Activated naive CD4-positive, alpha-beta T cell treated with anti-CD3 and anti-CD28 coated beads, Interleukin-2, amount 50 U/mL, for 72 hours (primary cell): Measurements from ENCODE around the gene PSMG2. TPM values are rescaled to one million over a fixed set of nuclear protein-coding genes. Genes with fewer than 3 reads are reported as not detected.

Source experiments
- ATAC-seq, 2 donors: fragments of 150-1000 bp; cut with Tn5 transposase; 2 replicates each; pipeline ENCODE4 v1.10.0; 2021; ENCODE audit warnings: mild to moderate bottlenecking in 2 of 2, moderate library complexity in 2 of 2
- DNase-seq, 2 donors: peaks; one replicate each; pipeline ENCODE4 v3.0.0; 2021 to 2022; ENCODE audit warnings: low spot score in 2 of 2
- H3K27ac Mint-ChIP-seq, 2 donors: one replicate each; pipeline ENCODE4 v1.8.0; 2022; ENCODE audit warnings: mild to moderate bottlenecking in 2 of 2, mixed read lengths in 2 of 2
- H3K36me3 Mint-ChIP-seq, 2 donors: one replicate each; pipeline ENCODE4 v1.8.0; 2022; ENCODE audit warnings: mixed read lengths in 2 of 2
- H3K9me3 Mint-ChIP-seq, 2 donors: one replicate each; pipeline ENCODE4 v1.8.0; 2022; ENCODE audit warnings: mixed read lengths in 2 of 2
- total RNA-seq, 2 donors: library from RNA; stranded (reverse); gene quantifications; one replicate each; pipeline ENCODE4 v1.2.3, GENCODE V29; 2022

Gene PSMG2, protein sequence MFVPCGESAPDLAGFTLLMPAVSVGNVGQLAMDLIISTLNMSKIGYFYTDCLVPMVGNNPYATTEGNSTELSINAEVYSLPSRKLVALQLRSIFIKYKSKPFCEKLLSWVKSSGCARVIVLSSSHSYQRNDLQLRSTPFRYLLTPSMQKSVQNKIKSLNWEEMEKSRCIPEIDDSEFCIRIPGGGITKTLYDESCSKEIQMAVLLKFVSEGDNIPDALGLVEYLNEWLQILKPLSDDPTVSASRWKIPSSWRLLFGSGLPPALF
- 100 to 1,000 TPM in 1 of 2 donors, 10 to 100 TPM in 1; 60.4 to 120 TPM for total RNA-seq

DNA sequence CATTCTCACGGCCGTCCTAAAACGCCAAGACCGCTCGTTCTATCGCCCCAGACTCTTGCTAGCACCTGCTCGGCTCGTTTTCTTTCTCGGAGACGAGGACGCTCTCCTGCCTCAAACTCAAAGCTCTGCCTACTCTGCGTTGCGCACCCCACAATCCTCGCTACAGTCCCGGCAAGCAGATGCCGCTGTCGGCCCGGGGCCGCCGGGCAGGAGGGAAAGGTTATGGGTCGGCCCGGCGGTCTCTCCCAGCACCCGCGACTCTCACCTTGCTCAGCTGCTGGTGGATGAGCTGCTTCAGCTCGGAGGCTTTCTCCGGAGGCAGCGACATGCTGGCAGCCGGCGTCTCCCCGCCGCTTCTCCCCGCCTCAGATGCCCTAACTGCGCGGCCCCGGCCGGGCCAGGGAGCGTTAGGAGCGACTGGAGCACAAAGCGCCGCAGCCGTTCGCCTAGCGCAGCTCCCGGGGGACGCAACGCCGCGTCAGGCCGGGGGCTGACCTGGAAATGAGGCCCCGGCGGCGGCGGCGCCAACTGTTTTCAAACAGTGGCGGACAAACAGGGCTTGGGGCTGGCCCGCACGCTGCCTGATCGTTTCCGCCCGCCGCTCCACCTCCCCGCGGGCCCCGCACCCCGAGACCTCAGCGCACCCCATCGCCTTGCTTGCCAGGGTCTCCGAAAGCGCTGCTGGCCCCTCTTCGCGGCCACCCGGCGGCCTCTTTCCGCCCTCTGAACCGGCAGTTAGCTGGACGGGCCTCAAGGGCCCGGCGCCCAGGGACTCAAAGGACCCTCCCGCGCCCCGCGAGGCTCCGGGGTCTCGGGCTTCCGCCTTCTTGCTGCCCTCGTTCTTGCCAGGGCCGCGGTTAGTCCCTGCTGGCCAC lies at the start of gene PSMG2, which contains the start of gene CEP76:
Gene PSMG2 (plus strand): TSS at position 822 of the 875 bp plus-strand sequence. CDS start 66 bp downstream, outside the sequence.
Gene CEP76 (minus strand): TSS at position 503 of the 875 bp plus-strand sequence. CDS start 175 bp downstream, at position 328.
- Mint-ChIP-seq H3K36me3 (peaks cover 22% of the 10 kb centered on the region in 2 donors), H3K9me3 (no peaks in the 10 kb centered on the region)

DNA sequence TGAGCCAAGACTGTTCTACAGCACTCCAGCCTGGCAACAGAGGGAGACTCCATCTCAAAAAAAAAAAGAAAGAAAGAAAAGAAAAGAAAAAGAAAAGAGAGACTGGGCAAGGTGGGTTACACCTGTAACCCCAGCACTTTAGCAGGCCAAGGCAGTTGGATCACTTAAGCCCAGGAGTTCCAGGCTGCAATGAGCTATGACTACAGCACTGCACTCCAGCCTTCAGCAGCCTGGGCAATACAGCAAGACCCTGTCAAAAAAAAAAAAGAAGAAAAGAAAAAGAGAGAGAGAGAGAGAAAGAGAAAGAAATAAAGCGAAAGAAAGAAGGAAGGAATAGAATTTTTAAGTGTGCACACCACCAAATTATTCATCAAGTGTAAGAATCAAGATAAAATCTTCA lies 47.9 kb upstream of the PSMG2 start:
- DNase-seq: no peak
- Mint-ChIP-seq H3K9me3 (no peaks in the 10 kb centered on the region), H3K36me3 (peaks cover 0 to 5% of the 10 kb centered on the region in 2 donors), H3K27ac (no peak overlapping the region)
- no peak for ATAC-seq

More for the DNA sequence above, at the start of gene PSMG2, which contains the start of gene CEP76:
- H3K27ac Mint-ChIP-seq: peak within 1 kb of the TSS; percentile 96 to 100
- DNase-seq (peak; percentile 82 to 85), ATAC-seq (peak; percentile 80 to 91)

DNA sequence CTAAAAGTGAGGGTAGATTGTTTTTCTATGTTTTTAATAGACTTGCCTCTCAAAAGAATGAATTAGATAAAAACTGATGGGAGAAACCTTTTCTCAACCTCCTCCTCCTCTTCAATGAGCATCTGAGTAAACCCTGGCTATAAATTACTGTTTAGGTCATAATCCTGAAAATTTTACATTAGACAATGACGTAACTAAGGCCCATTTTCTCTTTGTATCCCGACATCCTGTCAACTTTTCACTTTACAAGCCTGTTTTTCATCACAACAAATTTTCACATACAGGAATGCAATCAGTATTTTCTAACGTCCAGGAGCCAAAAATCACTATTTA lies 46.3 kb upstream of the PSMG2 start:
- DNase-seq (no peak), ATAC-seq (no peak)
- H3K36me3 Mint-ChIP-seq: peaks cover 0 to 5% of the 10 kb centered on the region in 2 donors
- H3K27ac Mint-ChIP-seq: no peak overlapping the region
- no peaks in the 10 kb centered on the region for H3K9me3 Mint-ChIP-seq

DNA sequence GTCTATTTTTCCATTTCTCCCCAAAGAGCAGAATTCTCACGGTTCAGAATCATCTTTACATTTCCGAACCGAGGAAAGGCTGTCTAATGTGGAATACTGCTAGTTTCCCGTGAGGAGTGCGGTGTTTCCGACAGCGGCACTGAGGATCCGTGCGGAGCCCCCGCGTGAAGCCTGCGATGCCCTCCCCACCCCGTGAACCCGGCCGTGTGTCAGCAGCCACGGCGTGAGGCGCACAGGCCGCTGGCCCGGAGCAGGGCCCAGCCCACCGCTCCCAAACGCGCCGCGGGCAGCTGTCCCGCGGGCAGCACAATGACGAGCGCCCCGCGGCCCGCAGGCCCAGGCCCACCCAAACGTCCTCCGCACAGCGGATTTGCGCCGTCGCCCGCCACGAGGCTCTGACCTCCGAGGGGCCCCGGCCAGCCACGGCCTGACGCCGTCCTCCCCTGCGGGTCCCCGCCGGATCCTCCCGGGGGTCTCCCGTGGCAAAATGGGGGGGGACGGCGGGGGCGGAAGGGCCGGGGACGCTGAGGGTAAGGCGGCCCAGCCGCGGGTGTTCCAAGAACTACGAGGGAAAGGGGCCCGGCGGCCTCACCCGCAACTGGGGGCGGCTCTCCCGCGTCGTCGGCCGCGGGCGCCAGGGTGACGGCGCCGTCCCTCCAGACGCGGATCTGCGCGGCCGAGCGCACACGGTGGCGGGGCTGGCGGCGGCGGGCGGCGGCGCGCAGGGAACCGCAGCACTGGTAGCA lies 45.7 kb upstream of the PSMG2 start:
- peak; percentile 6 to 57 for DNase-seq
- Mint-ChIP-seq H3K27ac (no peak overlapping the region), H3K36me3 (peaks cover 0 to 5% of the 10 kb centered on the region in 2 donors), H3K9me3 (no peaks in the 10 kb centered on the region)
- peak; percentile 61 to 66 for ATAC-seq

DNA sequence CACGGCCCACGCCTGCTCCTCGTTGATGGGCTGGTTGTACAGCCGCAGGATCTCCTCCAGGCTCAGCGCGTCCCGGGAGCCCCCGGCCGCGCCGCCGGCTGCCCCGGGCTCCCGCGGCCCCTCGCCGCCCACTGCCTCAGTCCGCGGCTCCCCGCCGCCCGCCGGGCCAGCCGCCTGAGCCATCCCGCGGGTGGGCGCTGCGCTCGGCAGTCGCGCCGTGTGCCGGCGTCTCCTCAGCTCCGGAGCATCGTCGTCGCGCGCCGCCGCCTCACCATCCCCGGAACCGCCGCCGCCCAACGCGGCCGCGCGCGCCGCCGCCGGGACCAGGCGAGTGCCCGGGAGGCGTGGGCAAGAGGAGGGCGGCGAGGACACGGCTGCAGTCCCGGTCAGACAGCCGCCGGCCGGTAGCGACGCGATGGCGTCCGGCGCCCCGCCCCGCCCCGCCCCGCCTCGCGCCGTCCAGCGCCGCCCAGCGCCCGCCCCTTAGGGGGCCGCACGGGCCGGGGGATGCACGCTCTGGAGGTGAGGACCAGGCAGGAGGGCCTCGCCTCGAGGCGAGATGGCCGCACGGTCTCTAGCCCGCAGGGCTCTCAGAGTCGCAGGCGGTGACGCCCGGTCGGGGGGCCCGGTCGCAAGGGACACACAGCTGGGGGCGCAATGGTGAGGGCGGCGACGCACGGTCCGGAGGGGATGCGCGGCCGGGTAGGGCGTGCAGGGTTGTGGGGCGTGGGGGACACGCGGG lies 45.0 kb upstream of the PSMG2 start, which contains the start of gene SPIRE1:
Gene SPIRE1 (minus strand): TSS at position 424 of the 742 bp plus-strand sequence. CDS start 241 bp downstream, at position 183.
- DNase-seq (peak; percentile 30 to 63), ATAC-seq (peak; percentile 73 to 74)
- Mint-ChIP-seq H3K36me3 (peaks cover 0 to 5% of the 10 kb centered on the region in 2 donors), H3K27ac (no peak within 1 kb of the TSS), H3K9me3 (no peaks in the 10 kb centered on the region)

DNA sequence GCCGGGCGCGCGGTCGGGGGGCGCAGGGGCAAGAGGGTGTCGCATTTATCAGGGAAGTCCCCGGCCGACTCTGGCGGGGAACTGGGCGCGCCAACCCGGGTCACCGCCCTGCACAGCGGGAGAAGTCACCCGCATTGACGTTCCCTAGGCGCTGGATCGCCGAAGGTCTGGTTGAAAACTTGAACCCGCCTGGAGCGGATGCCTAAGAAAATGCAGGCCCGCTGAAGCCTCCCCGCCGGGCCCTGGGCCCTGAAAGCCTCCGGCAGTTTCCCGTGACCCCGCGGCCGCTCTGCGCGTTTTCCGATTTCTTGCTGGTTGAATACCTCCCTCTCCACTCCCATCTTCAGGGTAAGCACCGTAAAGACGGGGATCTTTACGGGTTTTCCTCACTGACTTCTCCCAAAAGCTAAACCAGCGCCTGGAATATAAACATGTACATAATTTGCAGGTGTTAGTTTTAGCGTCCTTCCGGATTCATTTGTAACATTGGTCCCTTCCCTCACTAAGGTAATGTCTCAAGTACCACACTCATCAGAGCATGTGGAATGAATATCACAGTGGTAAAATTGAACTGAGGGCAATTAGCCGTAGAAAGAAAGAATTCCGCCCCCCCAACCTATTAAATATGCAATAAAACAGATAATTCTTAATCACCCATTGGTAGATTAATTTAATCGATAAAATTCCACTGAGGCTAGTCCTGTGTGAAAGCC lies 44.3 kb upstream of the PSMG2 start:
- no peak overlapping the region for H3K27ac Mint-ChIP-seq
- no peak for DNase-seq
- no peaks in the 10 kb centered on the region for H3K9me3 Mint-ChIP-seq
- peak in 1 of 2 donors; percentile 33 for ATAC-seq
- H3K36me3 Mint-ChIP-seq: peaks cover 0 to 5% of the 10 kb centered on the region in 2 donors

DNA sequence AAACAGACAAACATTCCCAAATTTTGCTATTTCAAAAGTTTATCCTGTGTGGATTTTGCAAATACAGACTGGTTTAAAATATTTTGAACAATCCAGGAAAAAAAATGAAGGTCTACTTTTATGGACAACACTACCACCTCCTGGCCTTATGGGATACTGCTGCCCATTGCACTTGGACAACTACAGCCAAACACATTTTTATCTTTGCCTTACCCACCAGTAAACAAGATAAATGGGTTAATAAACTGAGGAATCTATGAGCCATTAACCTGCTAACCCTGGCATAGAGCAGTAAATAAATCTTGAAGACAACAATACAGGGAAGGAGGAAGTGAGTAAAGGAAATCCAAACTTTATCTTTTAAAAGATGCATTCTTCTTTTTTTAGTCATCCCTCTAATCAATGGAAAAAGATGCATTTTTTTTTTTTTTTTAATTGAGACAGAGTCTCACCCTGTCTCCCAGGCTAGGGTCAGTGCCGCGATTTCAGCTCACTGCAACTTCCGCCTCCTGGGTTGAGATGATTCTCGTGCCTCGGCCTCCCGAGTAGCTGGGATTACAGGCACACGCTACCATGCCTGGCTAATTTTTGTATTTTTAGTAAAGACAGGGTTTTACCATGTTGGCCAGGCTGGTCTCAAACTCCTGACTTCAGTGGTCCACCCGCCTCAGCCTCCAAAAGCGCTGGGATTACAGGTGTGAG lies 42.8 kb upstream of the PSMG2 start:
- Mint-ChIP-seq H3K9me3 (no peaks in the 10 kb centered on the region), H3K27ac (no peak overlapping the region), H3K36me3 (peaks cover 0 to 5% of the 10 kb centered on the region in 2 donors)
- ATAC-seq: peak in 1 of 2 donors; percentile 32
- DNase-seq: peak in 1 of 2 donors; percentile 38

DNA sequence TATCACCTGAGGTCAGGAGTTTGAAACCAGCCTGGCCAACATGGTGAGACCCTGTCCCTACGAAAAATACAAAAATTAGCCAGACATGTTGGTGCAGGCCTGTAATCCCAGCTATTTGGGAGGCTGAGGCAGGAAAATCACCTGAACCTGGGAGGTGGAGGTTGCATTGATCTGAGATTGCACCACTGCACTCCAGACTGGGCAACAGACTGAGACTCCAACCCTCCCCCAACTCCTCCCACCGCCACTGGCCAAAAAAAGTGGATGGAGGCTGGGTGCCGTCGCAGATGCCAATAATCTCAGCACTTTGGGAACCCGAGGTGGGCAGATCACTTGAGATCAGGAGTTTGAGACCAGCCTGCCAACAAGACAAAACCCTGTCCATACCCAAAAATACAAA lies 34.8 kb upstream of the PSMG2 start:
- DNase-seq (no peak), ATAC-seq (no peak)
- Mint-ChIP-seq H3K36me3 (no peaks in the 10 kb centered on the region), H3K27ac (no peak overlapping the region), H3K9me3 (no peaks in the 10 kb centered on the region)

DNA sequence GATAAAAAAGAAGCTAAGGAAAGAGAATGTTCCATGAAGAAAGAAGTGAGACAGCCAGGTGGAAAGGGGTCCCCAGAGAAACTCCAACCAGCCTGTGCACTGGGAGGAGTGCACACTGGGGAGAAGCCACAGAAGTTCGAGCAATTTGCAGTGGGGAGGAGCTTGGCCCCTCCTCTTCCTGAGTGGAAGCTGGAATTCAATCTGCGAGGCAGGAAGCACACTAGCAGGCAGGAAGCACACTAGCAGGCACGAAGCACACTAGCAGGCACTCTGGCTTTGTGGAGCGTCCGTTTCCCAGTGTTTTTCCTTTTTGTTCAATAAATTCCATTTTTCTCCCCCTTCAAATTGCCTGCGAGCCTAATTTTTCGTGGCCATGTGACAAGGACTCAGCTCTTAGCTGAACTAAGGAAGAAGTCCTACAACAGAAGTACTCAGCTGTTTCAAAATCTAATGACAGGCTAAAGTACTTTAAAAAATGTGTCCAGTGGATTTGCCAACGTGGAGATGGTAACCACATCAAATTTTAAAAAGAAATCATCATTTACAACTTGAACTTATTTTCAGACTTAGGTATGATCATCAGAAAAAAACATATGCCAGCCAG lies 23.6 kb upstream of the PSMG2 start:
- Mint-ChIP-seq H3K27ac (peak overlapping the region; percentile 72 to 76), H3K9me3 (no peaks in the 10 kb centered on the region), H3K36me3 (peaks cover 3 to 8% of the 10 kb centered on the region in 2 donors)
- ATAC-seq (peak in 1 of 2 donors; percentile 36), DNase-seq (no peak)

DNA sequence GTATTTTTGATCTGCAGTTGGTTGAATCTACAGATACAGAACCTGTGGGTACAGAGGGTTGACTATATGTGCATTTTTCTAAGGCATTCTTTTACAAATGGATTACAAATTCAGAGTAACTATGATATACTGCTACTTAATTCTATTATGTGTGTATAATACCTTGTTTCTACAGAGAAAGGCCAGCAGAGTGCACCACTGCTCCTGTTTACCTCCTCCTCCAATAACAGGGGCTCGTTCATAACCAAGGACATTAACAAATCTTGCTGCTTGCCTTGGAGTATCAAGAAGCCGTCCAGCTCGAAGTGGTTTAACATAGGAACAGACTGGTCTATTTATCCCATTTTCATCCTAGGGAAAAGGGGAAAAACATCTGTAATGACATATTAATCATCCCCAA lies 16.7 kb upstream of the PSMG2 start:
- Mint-ChIP-seq H3K36me3 (no peaks in the 10 kb centered on the region), H3K27ac (no peak overlapping the region), H3K9me3 (no peaks in the 10 kb centered on the region)
- ATAC-seq (peak in 1 of 2 donors; percentile 49), DNase-seq (no peak)

DNA sequence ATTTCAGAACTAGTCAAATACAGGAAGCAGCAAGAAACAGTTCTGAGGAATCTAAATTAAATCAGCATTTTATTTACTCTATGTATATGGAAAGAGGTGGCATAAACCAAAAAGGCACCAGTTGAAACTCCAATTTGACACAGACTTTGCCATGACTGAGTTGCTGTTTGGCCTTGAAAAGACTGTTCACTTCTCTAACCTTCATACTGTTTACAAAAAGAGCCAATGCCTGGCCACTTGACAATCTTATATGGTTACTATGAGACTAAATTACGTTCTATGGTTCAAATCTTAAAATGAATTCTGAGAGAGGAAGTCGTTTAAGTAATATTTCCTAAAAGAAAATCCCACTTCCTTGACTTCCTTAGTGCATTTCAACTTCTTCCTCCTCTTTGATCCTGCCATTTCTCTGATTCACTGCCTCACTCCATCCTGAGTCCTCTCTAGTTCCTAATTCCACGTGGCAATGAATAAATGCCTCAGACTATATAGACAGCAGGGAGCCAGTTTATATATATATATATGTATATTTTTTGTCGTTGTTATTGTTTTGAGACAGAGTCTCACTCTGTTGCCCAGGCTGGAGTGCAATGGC lies 13.5 kb upstream of the PSMG2 start:
- no peak for ATAC-seq
- Mint-ChIP-seq H3K27ac (no peak overlapping the region), H3K9me3 (no peaks in the 10 kb centered on the region)

DNA sequence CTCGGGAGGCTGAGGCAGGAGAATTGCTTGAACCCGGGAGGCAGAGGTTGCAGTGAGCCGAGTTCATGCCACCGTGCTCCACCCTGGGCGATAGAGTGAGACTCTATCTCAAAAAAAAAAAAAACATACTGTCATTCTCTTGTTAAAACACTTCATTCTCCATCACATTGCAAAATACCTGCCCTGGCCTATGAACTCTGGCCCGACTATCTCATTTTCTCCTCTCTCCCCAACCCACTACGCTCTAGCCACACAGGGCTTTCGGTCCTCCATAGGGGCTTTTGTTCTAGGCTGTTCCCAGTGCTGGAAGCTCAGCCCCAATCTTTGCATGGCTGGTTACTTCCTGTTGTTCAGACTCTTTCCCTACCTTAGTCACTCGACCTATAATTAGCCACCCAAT lies 10.6 kb upstream of the PSMG2 start:
- Mint-ChIP-seq H3K27ac (no peak overlapping the region), H3K9me3 (no peaks in the 10 kb centered on the region), H3K36me3 (peaks cover 0 to 6% of the 10 kb centered on the region in 2 donors)
- DNase-seq: no peak
- ATAC-seq: no peak

More for the DNA sequence above, 13.5 kb upstream of the PSMG2 start:
- H3K36me3 Mint-ChIP-seq: peaks cover 0 to 6% of the 10 kb centered on the region in 2 donors
- DNase-seq: no peak

DNA sequence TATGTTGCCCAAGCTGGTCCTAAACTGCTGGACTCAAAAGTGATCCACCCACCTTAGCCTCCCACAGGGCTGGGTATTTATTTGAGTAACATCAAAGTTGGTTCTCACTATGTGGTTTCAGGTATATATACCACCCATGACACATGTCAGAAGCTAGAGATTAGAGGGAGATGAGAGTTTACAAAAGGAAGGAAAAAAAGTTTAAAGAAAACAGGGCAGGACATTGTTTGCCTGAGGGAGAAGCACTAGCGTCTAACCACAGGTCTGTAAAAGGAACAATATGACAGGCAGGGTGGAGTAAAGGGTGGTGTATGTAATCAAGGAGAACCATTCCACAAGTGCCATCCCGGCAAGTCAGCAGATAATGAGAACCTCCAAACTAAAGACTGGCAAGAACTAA lies 8.8 kb upstream of the PSMG2 start:
- peaks cover 0 to 6% of the 10 kb centered on the region in 2 donors for H3K36me3 Mint-ChIP-seq
- H3K9me3 Mint-ChIP-seq: no peaks in the 10 kb centered on the region
- no peak for DNase-seq
- H3K27ac Mint-ChIP-seq: peak overlapping the region in 1 of 2 donors; percentile 22
- peak; percentile 46 to 93 for ATAC-seq

DNA sequence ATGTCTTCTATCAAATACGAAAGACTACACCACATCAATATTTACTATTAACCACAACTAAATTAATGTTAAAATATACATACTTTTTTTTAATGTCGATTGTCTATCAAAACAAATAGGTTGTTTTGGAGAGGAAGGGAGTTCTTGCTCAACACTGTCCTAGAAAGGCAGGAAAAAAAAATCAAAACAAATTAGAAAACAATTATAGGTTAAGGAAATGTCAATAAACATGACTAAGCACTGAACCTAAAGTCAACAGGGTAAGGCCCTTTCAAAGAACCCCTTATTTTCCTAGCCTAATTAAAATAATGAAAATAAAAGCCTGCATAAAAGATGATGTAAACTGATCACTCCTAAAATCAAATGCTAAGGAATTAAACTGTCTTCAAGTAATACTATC lies 3.1 kb upstream of the PSMG2 start:
- Mint-ChIP-seq H3K27ac (no peak overlapping the region), H3K9me3 (no peaks in the 10 kb centered on the region), H3K36me3 (peaks cover 16 to 17% of the 10 kb centered on the region in 2 donors)
- DNase-seq: no peak
- no peak for ATAC-seq
